NCI-H82 (cell line): Measurements from ENCODE around the gene DAAM1.

Experiments used
- DNase-seq: peaks from one replicate; lab custom pipeline; 2025; lab: John Stamatoyannopoulos, UW

DAAM1 gene

GRCh38 chr14:59187802-59188460, 536 bp upstream of the DAAM1 start:
- DNase-seq, result peak; percentile 85

GRCh38 chr14:59189091-59189785, 771 bp downstream of the DAAM1 start:
- DNase-seq, result peak; percentile 89

GRCh38 chr14:59189786-59190368, 1.4 kb downstream of the DAAM1 start:
- DNase-seq, result peak; percentile 94

GRCh38 chr14:59190372-59190771, 1.9 kb downstream of the DAAM1 start:
- peak; percentile 42 for DNase-seq

GRCh38 chr14:59195912-59196311, 7.4 kb downstream of the DAAM1 start:
- DNase-seq, result peak; percentile 5

- no peak for DNase-seq
These were observed 9.3 kb downstream of the DAAM1 start for GRCh38 chr14:59197695-59198262.

GRCh38 chr14:59199205-59199604, 10.7 kb downstream of the DAAM1 start:
- DNase-seq, result peak; percentile 29

- no peak for DNase-seq
These were observed 11.1 kb downstream of the DAAM1 start for GRCh38 chr14:59199614-59200013.

- peak; percentile 12 for DNase-seq
These were observed 11.7 kb downstream of the DAAM1 start for GRCh38 chr14:59200195-59200594.

- no peak for DNase-seq
These were observed 13.6 kb downstream of the DAAM1 start for GRCh38 chr14:59202031-59202430.

GRCh38 chr14:59204305-59204704, 15.8 kb downstream of the DAAM1 start:
- DNase-seq, result no peak

GRCh38 chr14:59206892-59207291, 18.4 kb downstream of the DAAM1 start:
- DNase-seq, result no peak

GRCh38 chr14:59207506-59207933, 19.1 kb downstream of the DAAM1 start:
- no peak for DNase-seq

GRCh38 chr14:59208224-59208814, 19.9 kb downstream of the DAAM1 start:
- no peak for DNase-seq

- no peak for DNase-seq
These were observed 20.5 kb downstream of the DAAM1 start for GRCh38 chr14:59208954-59209353.

- no peak for DNase-seq
These were observed 22.2 kb downstream of the DAAM1 start for GRCh38 chr14:59210621-59211020.

- peak; percentile 16 for DNase-seq
These were observed 25.2 kb downstream of the DAAM1 start for GRCh38 chr14:59213368-59214315.

GRCh38 chr14:59214702-59215302, 26.3 kb downstream of the DAAM1 start:
- no peak for DNase-seq

- no peak for DNase-seq
These were observed 26.9 kb downstream of the DAAM1 start for GRCh38 chr14:59215322-59215721.

- DNase-seq, result no peak
These were observed 27.3 kb downstream of the DAAM1 start for GRCh38 chr14:59215757-59216156.

GRCh38 chr14:59217011-59217410, 28.5 kb downstream of the DAAM1 start:
- DNase-seq, result no peak
